Parathyroid adenoma (tissue), 2 donors: ENCODE measurements around the gene GIGYF2.
A peak's percentile ranks its signal among the peaks of the same experiment; 100 is the strongest.
"Not testable (repeated sequence)": the region's sequence is repeated elsewhere in the genome, so short reads cannot be mapped to it uniquely, and the experiment has no call there.

Experiments
- H2AFZ ChIP-seq: fragments of 300-600 bp; sonication (generic); one replicate; pipeline ENCODE4 v1.7.0; 2017; ENCODE audit warnings: antibody characterized with exemption, mild to moderate bottlenecking
- H3K27ac ChIP-seq: fragments of 300-600 bp; sonication (generic); one replicate; pipeline ENCODE4 v1.7.0; 2017
- H3K27me3 ChIP-seq: fragments of 300-600 bp; sonication (generic); one replicate; pipeline ENCODE4 v1.7.0; 2017; ENCODE audit warnings: low read length; ENCODE audit not compliant: control insufficient read depth, insufficient read depth
- H3K36me3 ChIP-seq: fragments of 300-600 bp; sonication (generic); one replicate; pipeline ENCODE4 v1.7.0; 2017; ENCODE audit warnings: low read length; ENCODE audit not compliant: control insufficient read depth, insufficient read depth
- H3K4me1 ChIP-seq: fragments of 300-600 bp; sonication (generic); one replicate; pipeline ENCODE4 v1.7.0; 2017; ENCODE audit warnings: control low read depth
- H3K4me2 ChIP-seq: fragments of 300-600 bp; sonication (generic); one replicate; pipeline ENCODE4 v1.7.0; 2017; ENCODE audit warnings: low read length
- H3K4me3 ChIP-seq: fragments of 300-600 bp; sonication (generic); one replicate; pipeline ENCODE4 v1.7.0; 2017; ENCODE audit warnings: low read depth, low read length
- H3K79me2 ChIP-seq: fragments of 300-600 bp; sonication (generic); one replicate; pipeline ENCODE4 v1.7.0; 2017; ENCODE audit warnings: control low read depth
- H3K9ac ChIP-seq: fragments of 300-600 bp; sonication (generic); one replicate; pipeline ENCODE4 v1.7.0; 2017; ENCODE audit warnings: mild to moderate bottlenecking
- H3K9me3 ChIP-seq: fragments of 300-600 bp; sonication (generic); one replicate; pipeline ENCODE4 v1.7.0; 2017; ENCODE audit warnings: low read length; ENCODE audit not compliant: control insufficient read depth
- CTCF ChIP-seq: fragments of 300-600 bp; sonication (generic); IDR thresholded peaks from one replicate; pipeline ENCODE4 v1.7.0; 2017; ENCODE audit warnings: antibody characterized with exemption, mild to moderate bottlenecking
- donor health status: primary hyperparathyroidism.

Gene GIGYF2

GRCh38 chr2:232688201-232688600 is 8.9 kb upstream of the GIGYF2 start:
- H3K27me3 ChIP-seq, result no peaks in the 10 kb centered on the region
- H3K27ac ChIP-seq, result no peak overlapping the region
- no peak overlapping the region for H3K4me3 ChIP-seq
- no peak overlapping the region for H3K4me2 ChIP-seq
- H3K4me1 ChIP-seq, result peaks cover 5% of the 10 kb centered on the region
- H2AFZ ChIP-seq, result no peak overlapping the region
- no peaks in the 10 kb centered on the region for H3K36me3 ChIP-seq
- no peak for TF ChIP-seq CTCF
- H3K9ac ChIP-seq, result no peak overlapping the region
- no peaks in the 10 kb centered on the region for H3K9me3 ChIP-seq
- H3K79me2 ChIP-seq, result no peaks in the 10 kb centered on the region

- Histone ChIP-seq H3K4me1 (peaks cover 5% of the 10 kb centered on the region), H3K79me2 (no peaks in the 10 kb centered on the region), H3K27ac (no peak overlapping the region), H3K9me3 (no peaks in the 10 kb centered on the region), H3K4me3 (no peak overlapping the region), H3K9ac (no peak overlapping the region), H3K36me3 (no peaks in the 10 kb centered on the region), H2AFZ (peak overlapping the region; percentile 40), H3K4me2 (peak overlapping the region; percentile 3), H3K27me3 (no peaks in the 10 kb centered on the region)
- TF ChIP-seq CTCF, result no peak
These were observed 7.8 kb upstream of the GIGYF2 start for GRCh38 chr2:232689152-232689910.

- not testable (repeated sequence) for H3K79me2 ChIP-seq, H3K4me1 ChIP-seq
These were observed 6.0 kb upstream of the GIGYF2 start for GRCh38 chr2:232691117-232691516.

GRCh38 chr2:232693344-232693743 is 3.8 kb upstream of the GIGYF2 start:
- no peak for TF ChIP-seq CTCF
- peaks cover 13% of the 10 kb centered on the region for H3K4me1 ChIP-seq

More at GRCh38 chr2:232691117-232691516, 6.0 kb upstream of the GIGYF2 start:
- not testable (repeated sequence) for H3K4me2 ChIP-seq, H2AFZ ChIP-seq, H3K9ac ChIP-seq, H3K27ac ChIP-seq, H3K9me3 ChIP-seq, H3K36me3 ChIP-seq, H3K27me3 ChIP-seq, H3K4me3 ChIP-seq

GRCh38 chr2:232696609-232697058 is 497 bp upstream of the GIGYF2 start:
- no peaks in the 10 kb centered on the region for H3K36me3 ChIP-seq
- H2AFZ ChIP-seq, result peak overlapping the region; percentile 93
- H3K9ac ChIP-seq, result no peak overlapping the region
- no peaks in the 10 kb centered on the region for H3K9me3 ChIP-seq
- no peaks in the 10 kb centered on the region for H3K27me3 ChIP-seq
- H3K4me2 ChIP-seq, result peak overlapping the region; percentile 66
- TF ChIP-seq CTCF, result no peak
- peak overlapping the region; percentile 68 for H3K27ac ChIP-seq
- peaks cover 25% of the 10 kb centered on the region for H3K79me2 ChIP-seq
- H3K4me1 ChIP-seq, result peaks cover 36% of the 10 kb centered on the region
- peak overlapping the region; percentile 92 for H3K4me3 ChIP-seq

More at GRCh38 chr2:232693344-232693743, 3.8 kb upstream of the GIGYF2 start:
- Histone ChIP-seq H3K27ac (no peak overlapping the region), H3K9ac (no peak overlapping the region), H3K27me3 (no peaks in the 10 kb centered on the region), H3K4me3 (no peak overlapping the region), H3K79me2 (no peaks in the 10 kb centered on the region), H3K4me2 (no peak overlapping the region), H3K9me3 (no peaks in the 10 kb centered on the region), H3K36me3 (no peaks in the 10 kb centered on the region), H2AFZ (no peak overlapping the region)
